ENCODE measurements around the gene DECR2.
"Not testable (repeated sequence)": the region's sequence is repeated elsewhere in the genome, so short reads cannot be mapped to it uniquely, and the experiment has no call there.

DECR2 gene

DNA sequence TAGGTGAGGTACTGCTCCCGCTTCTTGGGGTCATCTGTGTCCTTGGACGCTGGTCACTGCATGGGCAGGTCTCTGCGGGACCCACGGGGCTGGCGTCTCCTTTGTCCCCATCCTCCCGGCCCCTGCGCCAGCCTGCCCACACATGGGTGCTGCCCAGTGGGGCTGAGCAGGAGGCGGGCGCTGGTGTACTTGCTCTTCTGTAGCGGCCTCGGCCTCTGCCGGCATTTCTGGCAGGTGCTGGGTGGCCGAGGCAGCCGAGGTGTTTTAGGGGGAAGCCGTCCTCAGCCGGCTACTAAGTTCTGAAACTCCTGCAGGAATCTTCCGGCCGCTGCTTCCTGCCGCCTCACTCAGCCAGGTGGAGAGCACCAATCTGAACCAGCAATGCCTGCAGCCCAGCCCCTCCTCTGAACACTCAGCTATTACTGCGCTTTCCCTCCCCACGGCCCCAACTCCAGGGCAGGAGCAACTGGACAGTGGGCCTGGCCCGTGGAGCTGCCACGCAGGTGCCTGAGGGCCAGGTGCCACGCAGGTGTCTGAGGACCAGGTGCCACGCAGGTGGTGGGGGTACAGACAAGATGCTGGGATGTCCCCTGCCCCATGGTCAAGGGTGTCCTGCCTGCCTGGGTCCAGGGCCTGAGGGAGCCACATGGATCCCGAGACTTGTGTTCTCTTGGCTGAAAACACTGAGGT lies 10.0 kb downstream of the DECR2 start:
- no peaks in the 10 kb centered on the region for H3K27me3 Mint-ChIP-seq
- ATAC-seq (replicated peaks) = no peak

DNA sequence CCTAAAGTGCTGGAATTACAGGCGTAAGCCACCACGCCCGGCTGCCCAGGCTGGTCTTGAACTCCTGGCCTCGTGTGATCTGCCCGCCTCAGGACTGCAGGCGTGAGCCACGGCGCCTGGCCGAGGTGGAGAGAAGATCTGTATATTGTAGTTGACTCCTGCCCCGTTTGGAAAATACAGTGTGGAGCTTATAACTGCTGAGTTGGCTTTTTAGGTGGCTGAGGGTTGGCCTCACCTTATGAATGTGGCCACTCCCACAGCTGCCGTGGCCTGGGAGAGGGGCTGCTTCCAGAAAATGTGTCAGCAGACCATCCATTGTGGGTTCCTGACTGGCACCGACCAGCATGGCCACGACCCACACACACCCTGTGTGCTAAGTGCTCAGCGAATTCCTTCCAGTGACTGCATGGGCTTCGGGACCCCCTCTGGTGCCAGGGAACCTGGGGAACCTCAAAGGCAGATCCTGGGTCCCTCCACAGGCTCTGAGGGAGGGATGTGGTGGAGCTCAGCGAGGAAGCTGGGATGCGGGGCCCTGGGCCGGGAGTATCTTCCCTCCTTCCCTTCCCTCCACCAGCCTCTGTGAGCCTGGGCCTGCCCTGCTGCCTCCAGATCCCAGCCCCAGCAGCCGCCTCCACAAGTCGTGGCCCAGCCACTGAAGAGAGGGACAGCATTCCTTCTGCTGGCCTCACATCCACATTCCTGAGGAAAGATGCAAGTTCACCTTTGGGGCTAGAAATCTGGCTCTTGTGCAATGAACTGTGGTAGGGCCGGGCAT lies 12.9 kb downstream of the DECR2 start:
- Mint-ChIP-seq H3K27me3 (no peaks in the 10 kb centered on the region), H3K4me1 (ENCODE audit: low read depth in 2 of 2) (no peaks in the 10 kb centered on the region), H3K9me3 (no peaks in the 10 kb centered on the region), H3K4me3 (no peak overlapping the region), H3K27ac (no peak overlapping the region), H3K36me3 (ENCODE audit: insufficient read depth) (no peaks in the 10 kb centered on the region)
- ATAC-seq (replicated peaks) (no peak), DNase-seq (no peak)

More for the DNA sequence above, 10.0 kb downstream of the DECR2 start:
- H3K27ac Mint-ChIP-seq = peak overlapping the region in 1 of 2 donors; percentile 65
- H3K9me3 Mint-ChIP-seq = no peaks in the 10 kb centered on the region
- H3K4me1 Mint-ChIP-seq (ENCODE audit: low read depth in 2 of 2) = no peaks in the 10 kb centered on the region
- DNase-seq = no peak
- H3K36me3 Mint-ChIP-seq (ENCODE audit: insufficient read depth) = no peaks in the 10 kb centered on the region
- no peak overlapping the region for H3K4me3 Mint-ChIP-seq

DNA sequence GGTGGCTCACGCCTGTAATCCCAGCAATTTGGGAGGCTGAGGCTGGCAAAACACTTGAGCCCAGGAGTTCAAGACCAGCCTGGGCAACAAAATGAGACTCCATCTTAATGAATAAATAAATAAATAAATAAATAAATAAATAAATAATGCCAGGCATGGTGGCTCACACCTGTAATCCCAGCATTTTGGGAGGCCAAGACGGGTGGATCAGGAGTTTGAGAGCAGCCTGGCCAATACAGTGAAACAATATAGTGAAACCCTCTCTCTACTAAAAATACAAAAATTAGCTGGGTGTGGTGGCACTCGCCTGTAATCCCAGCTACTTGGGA lies 13.4 kb downstream of the DECR2 start:
- DNase-seq; H3K4me1 Mint-ChIP-seq (ENCODE audit: low read depth in 2 of 2); H3K27me3 Mint-ChIP-seq; H3K36me3 Mint-ChIP-seq (ENCODE audit: insufficient read depth); H3K9me3 Mint-ChIP-seq; H3K4me3 Mint-ChIP-seq; ATAC-seq (replicated peaks); H3K27ac Mint-ChIP-seq: not testable (repeated sequence)

DNA sequence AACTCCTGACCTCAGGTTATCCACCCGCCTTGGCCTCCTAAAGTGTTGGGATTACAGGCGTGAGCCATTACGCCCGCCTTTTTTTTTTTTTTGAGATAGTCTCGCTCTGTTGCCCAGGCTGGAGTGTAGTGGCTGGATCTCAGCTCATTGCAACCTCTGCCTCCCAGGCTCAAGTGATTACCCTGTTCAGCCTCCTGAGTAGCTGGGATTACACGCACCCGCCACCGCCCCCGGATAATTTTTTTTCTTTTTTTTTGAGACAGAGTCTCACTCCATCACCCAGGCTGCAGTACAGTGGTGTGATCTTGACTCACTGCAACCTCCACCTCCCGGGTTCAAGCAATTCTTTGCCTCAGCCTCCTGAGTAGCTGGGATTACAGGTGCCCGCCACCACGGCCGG lies 20.5 kb downstream of the DECR2 start:
- H3K27me3 Mint-ChIP-seq; DNase-seq; H3K9me3 Mint-ChIP-seq; ATAC-seq (replicated peaks); H3K36me3 Mint-ChIP-seq (ENCODE audit: insufficient read depth); H3K27ac Mint-ChIP-seq; H3K4me3 Mint-ChIP-seq: not testable (repeated sequence)
- peaks cover 8 to 15% of the 10 kb centered on the region in 2 donors for H3K4me1 Mint-ChIP-seq (ENCODE audit: low read depth in 2 of 2)

DNA sequence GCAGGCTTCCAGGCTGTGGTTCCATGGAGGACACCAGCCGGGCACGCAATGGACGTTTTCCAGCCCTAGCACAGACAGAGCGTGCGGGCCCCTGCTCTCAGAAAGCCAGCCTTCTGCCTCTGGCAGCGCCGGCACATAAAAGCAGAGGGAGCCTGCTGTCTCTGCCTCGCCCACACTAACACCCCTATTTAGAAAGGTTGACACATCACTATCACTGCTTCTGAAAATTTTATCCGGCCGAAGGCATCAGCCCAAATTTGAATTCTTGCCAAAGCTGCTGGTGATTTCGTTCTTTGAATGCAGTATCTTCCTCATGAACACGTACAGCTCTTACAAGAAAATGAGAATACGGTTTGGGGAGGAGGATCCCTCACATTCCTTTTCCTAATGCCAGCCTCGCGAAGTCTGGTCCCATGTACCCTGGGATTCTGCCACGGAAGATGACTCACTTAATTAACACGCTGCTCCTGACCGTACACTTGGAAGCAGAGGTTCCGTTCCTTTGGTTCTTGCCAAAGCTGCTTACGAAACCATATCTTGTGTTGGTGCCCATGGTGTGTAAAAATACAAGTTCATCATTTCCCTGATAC lies 22.4 kb downstream of the DECR2 start:
- Mint-ChIP-seq H3K9me3 (no peaks in the 10 kb centered on the region), H3K4me1 (ENCODE audit: low read depth in 2 of 2) (peaks cover 22 to 34% of the 10 kb centered on the region in 2 donors), H3K27ac (peak overlapping the region; percentile 90 to 93), H3K36me3 (ENCODE audit: insufficient read depth) (peaks cover 15% of the 10 kb centered on the region), H3K27me3 (no peaks in the 10 kb centered on the region), H3K4me3 (peak overlapping the region; percentile 85)
- DNase-seq (no peak), ATAC-seq (replicated peaks) (no peak)

DNA sequence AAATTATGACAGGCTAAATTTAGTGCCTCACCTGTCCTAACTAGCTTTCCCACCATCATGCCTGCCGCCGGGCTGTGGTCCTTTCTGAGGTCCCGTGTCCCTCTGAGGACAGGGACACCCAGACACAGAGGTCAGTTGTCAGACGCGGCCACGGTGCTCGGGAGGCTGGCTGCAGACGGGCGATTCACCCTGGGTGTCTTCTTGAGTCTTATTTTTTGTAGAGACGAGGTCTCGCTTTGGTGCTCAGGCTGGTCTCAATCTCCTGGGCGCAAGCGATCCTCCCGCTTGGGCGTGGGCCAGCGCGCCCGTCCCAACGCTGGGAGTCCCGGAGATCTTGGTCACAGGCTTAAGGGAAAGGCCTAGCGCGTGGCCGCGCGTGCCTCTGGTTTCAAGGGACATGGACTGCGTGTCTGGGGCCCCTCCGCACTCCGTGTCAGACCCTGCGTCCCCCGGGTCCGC lies 23.0 kb downstream of the DECR2 start:
- Mint-ChIP-seq H3K27me3 (no peaks in the 10 kb centered on the region), H3K27ac (peak overlapping the region; percentile 90 to 93), H3K4me3 (peak overlapping the region; percentile 85), H3K36me3 (ENCODE audit: insufficient read depth) (peaks cover 19% of the 10 kb centered on the region), H3K9me3 (no peaks in the 10 kb centered on the region), H3K4me1 (ENCODE audit: low read depth in 2 of 2) (peaks cover 22 to 35% of the 10 kb centered on the region in 2 donors)
- ATAC-seq (replicated peaks) = no peak
- DNase-seq = no peak

DNA sequence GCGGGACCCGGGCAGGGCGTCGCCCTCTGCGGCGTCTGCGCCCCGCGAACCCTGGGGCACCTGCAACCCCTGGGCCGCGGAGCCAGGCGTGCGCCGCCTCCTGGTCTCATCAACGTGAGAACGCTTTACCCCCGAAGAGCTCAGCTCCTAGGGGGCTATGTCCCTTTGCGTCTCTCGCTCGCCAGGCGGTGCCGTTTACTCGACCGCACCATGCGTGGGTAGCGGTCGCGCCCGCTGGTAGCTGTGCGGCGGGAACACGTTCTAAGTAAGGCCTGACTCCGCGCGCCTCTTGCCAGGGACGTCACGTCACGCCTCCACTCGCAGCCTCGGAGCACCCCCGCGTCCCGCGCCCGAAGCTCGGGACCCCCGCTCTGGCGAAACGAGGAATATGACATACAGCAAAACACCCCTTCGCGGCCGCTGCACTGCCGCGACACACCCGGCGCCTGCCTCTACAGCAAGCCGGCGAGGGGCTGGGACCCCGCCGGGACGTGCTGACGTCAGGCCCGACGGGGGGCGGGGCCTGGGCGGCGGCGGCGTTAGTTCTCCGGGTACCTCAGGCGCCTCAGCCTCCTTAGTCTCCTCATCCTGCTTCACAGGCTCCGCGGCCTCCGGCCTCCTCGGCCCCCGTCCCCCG lies 23.5 kb downstream of the DECR2 start, which contains the start of gene RAB11FIP3:
RAB11FIP3 (plus strand) TSS at position 568 of the 637 bp plus-strand sequence. CDS start 358 bp downstream, outside the sequence.
- H3K36me3 Mint-ChIP-seq (ENCODE audit: insufficient read depth) = peaks cover 19% of the 10 kb centered on the region
- peak; percentile 73 to 82 (median 78) for DNase-seq
- ATAC-seq (replicated peaks) = peak; percentile 87
- peak within 1 kb of the TSS; percentile 85 for H3K4me3 Mint-ChIP-seq
- peaks cover 24 to 39% of the 10 kb centered on the region in 2 donors for H3K4me1 Mint-ChIP-seq (ENCODE audit: low read depth in 2 of 2)
- H3K27me3 Mint-ChIP-seq = no peaks in the 10 kb centered on the region
- H3K27ac Mint-ChIP-seq = peak within 1 kb of the TSS; percentile 90 to 93
- H3K9me3 Mint-ChIP-seq = no peaks in the 10 kb centered on the region

DNA sequence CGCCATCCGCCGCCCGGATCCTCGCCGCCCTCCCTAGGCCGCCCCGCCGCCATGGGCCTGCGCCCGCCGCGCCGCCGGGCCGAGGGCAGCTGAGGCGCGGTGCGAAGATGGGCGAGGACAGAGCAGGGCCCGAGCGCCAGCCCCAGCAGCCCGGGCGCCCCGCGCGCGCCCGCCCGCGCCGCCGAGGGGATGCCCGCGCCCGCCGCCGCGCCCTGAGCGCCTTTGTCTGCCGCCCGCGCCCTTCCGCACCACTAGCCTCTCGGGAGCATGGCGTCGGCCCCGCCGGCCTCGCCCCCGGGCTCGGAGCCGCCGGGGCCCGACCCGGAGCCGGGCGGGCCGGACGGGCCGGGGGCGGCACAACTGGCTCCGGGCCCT lies 24.0 kb downstream of the DECR2 start:
- ATAC-seq (replicated peaks) = peak; percentile 64
- DNase-seq = peak in 2 of 3 experiments; percentile 36 to 48

DNA sequence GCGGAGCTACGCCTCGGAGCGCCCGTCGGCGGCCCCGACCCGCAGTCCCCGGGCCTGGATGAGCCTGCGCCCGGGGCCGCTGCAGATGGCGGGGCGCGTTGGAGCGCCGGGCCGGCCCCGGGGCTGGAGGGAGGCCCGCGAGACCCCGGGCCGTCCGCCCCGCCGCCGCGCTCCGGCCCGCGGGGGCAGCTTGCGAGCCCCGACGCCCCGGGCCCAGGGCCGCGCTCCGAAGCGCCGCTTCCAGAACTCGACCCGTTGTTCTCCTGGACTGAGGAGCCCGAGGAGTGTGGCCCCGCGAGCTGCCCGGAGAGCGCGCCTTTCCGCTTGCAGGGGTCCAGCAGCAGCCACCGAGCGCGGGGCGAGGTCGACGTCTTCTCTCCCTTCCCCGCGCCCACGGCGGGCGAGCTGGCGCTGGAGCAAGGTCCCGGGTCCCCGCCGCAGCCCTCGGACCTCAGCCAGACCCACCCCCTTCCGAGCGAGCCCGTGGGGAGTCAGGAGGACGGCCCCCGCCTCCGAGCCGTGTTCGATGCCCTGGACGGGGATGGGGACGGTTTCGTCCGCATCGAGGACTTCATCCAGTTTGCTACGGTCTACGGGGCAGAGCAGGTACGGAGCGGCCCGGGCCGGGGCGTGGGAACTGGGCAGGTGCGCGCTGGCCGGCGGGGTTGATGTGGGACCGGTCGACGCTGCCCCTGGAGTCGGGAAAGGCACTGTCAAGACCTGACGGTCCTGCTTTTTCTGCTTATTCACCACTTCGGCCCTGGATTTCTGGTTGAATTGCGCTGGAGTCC lies 24.6 kb downstream of the DECR2 start:
- no peak for ATAC-seq (replicated peaks)
- Mint-ChIP-seq H3K27me3 (no peaks in the 10 kb centered on the region), H3K4me3 (peak overlapping the region; percentile 76 to 81), H3K27ac (peak overlapping the region; percentile 20 to 74), H3K9me3 (no peaks in the 10 kb centered on the region), H3K4me1 (ENCODE audit: low read depth in 2 of 2) (peaks cover 26 to 43% of the 10 kb centered on the region in 2 donors), H3K36me3 (ENCODE audit: insufficient read depth) (peaks cover 20% of the 10 kb centered on the region)
- DNase-seq = no peak

More for the DNA sequence above, 24.0 kb downstream of the DECR2 start:
- H3K36me3 Mint-ChIP-seq (ENCODE audit: insufficient read depth) = peaks cover 19% of the 10 kb centered on the region
- H3K27ac Mint-ChIP-seq = peak overlapping the region; percentile 90 to 93
- peak overlapping the region; percentile 85 for H3K4me3 Mint-ChIP-seq
- no peaks in the 10 kb centered on the region for H3K9me3 Mint-ChIP-seq
- H3K4me1 Mint-ChIP-seq (ENCODE audit: low read depth in 2 of 2) = peaks cover 24 to 39% of the 10 kb centered on the region in 2 donors
- H3K27me3 Mint-ChIP-seq = no peaks in the 10 kb centered on the region

DNA sequence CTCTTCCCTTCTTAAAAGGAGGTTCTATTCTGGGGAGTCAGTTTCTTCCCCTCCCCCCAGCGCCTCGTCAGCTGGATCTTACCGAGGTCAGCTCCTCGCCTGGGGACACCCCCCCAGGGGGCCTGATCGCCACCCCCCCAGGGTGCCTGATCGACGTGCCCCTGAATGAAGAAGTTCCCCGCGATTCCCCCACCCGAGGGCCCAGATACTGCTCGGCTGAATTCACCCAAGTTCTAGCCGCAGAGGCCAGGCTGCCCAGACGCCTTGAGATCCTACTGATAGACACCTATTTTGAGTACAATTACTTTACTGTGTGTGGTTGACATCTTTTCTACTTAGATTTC lies 25.2 kb downstream of the DECR2 start:
- H3K27ac Mint-ChIP-seq = peak overlapping the region; percentile 20 to 74
- peaks cover 26 to 43% of the 10 kb centered on the region in 2 donors for H3K4me1 Mint-ChIP-seq (ENCODE audit: low read depth in 2 of 2)
- H3K4me3 Mint-ChIP-seq = peak overlapping the region; percentile 76 to 81
- no peak for DNase-seq
- no peaks in the 10 kb centered on the region for H3K9me3 Mint-ChIP-seq
- peaks cover 23% of the 10 kb centered on the region for H3K36me3 Mint-ChIP-seq (ENCODE audit: insufficient read depth)
- ATAC-seq (replicated peaks) = no peak
- H3K27me3 Mint-ChIP-seq = no peaks in the 10 kb centered on the region

DNA sequence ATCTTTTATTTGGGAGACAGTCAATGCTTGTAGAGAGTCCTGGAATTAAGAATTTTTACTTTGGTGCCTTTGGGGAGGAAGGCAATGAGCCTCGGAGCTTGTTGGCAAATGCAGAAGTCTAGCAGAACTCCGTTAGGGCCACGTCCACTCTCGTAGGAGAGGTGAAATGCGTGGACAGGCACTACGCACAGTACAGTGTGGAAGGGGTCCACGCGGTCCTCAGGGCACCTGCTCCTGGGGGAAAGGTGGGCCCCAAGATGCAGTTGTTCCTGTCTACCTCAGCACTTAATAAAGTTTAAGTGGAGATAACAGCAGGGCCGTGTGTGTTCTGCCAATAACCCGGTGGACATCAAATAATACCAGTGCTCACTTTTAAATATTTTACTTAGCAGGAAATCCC lies 25.6 kb downstream of the DECR2 start:
- H3K4me1 Mint-ChIP-seq (ENCODE audit: low read depth in 2 of 2) = peaks cover 26 to 43% of the 10 kb centered on the region in 2 donors
- DNase-seq (no peak), ATAC-seq (replicated peaks) (no peak)
- peak overlapping the region; percentile 20 to 74 for H3K27ac Mint-ChIP-seq
- H3K27me3 Mint-ChIP-seq = no peaks in the 10 kb centered on the region
- H3K4me3 Mint-ChIP-seq = peak overlapping the region; percentile 76 to 81
- H3K9me3 Mint-ChIP-seq = no peaks in the 10 kb centered on the region
- H3K36me3 Mint-ChIP-seq (ENCODE audit: insufficient read depth) = peaks cover 23% of the 10 kb centered on the region

DNA sequence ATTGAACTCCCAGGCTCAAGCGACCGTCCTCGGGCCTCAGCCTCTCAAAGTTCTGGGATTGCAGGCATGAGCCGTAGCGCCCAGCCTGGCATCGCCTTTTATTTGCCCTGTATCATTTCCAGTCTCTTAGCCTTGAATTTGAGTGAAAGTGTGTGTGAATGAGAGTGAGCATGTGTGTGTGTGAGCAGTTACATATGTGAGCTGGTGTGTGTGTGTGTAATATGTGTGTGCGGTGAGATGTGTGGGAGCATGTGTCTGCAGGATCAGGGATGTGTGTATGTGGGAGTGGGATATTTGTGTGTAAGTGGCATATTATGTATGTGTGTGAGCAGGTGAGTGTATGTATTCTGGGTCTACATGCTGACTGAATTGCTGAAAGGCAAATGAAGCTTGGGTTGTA lies 29.2 kb downstream of the DECR2 start:
- no peak overlapping the region for H3K4me3 Mint-ChIP-seq
- no peak overlapping the region for H3K27ac Mint-ChIP-seq

DNA sequence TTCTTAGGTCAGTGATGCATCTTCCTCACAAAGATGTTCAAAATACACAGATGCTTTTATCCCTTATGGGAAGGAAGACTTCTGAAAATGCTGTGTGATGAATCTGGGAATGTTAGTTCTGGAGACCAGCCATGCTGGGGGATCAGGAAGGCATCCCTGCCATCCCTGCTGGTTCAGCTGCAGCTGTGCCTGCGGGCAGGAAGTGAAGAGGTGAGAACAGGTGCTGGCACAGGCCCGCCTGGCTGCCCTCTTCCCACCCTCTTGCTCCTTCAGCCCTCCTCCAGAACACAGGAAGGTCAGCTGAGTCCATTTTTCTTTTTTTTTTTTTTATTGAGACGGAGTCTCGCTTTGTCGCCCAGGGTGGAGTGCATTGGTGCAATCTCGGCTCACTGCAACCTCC lies 38.9 kb downstream of the DECR2 start:
- H3K9me3 Mint-ChIP-seq = no peaks in the 10 kb centered on the region
- H3K36me3 Mint-ChIP-seq (ENCODE audit: insufficient read depth) = peaks cover 12% of the 10 kb centered on the region
- no peaks in the 10 kb centered on the region for H3K27me3 Mint-ChIP-seq
- DNase-seq = no peak
- peaks cover 3 to 6% of the 10 kb centered on the region in 2 donors for H3K4me1 Mint-ChIP-seq (ENCODE audit: low read depth in 2 of 2)
- no peak for ATAC-seq (replicated peaks)
- H3K27ac Mint-ChIP-seq = no peak overlapping the region
- no peak overlapping the region for H3K4me3 Mint-ChIP-seq

More for the DNA sequence above, 29.2 kb downstream of the DECR2 start:
- H3K36me3 Mint-ChIP-seq (ENCODE audit: insufficient read depth) = peaks cover 21% of the 10 kb centered on the region
- peaks cover 24 to 38% of the 10 kb centered on the region in 2 donors for H3K4me1 Mint-ChIP-seq (ENCODE audit: low read depth in 2 of 2)
- H3K9me3 Mint-ChIP-seq = no peaks in the 10 kb centered on the region
- DNase-seq (no peak), ATAC-seq (replicated peaks) (no peak)
- H3K27me3 Mint-ChIP-seq = no peaks in the 10 kb centered on the region
